MM.1S (cell line): ENCODE measurements around the gene WDR4.
"Not testable (repeated sequence)": the region's sequence is repeated elsewhere in the genome, so short reads cannot be mapped to it uniquely, and the experiment has no call there.

ENCODE experiments used
- DNase-seq: peaks from one replicate; pipeline ENCODE4 v3.0.0-alpha.2; 2015
- H2AFZ ChIP-seq: fragments of 300-600 bp; sonication (generic); 2 replicates; pipeline ENCODE4 v1.6.0; 2016; ENCODE audit warnings: antibody characterized with exemption, low read length
- H3F3A ChIP-seq: fragments of 300-600 bp; sonication (generic); 2 replicates; pipeline ENCODE4 v1.6.1; 2016; ENCODE audit warnings: mild to moderate bottlenecking, antibody characterized with exemption, low read length, moderate library complexity, mixed read lengths; ENCODE audit not compliant: insufficient read depth
- H3K27ac ChIP-seq: fragments of 300-600 bp; sonication (generic); 2 replicates; pipeline ENCODE4 v1.5.1; 2016; ENCODE audit warnings: mild to moderate bottlenecking, low read length
- H3K27me3 ChIP-seq: fragments of 300-600 bp; sonication (generic); replicated peaks from 2 replicates; pipeline ENCODE4 v1.6.0; 2016; ENCODE audit warnings: low read length; ENCODE audit not compliant: insufficient read depth
- H3K36me3 ChIP-seq: fragments of 300-600 bp; sonication (generic); replicated peaks from 2 replicates; pipeline ENCODE4 v1.6.1; 2016; ENCODE audit warnings: mild to moderate bottlenecking, low read length, mixed read lengths; ENCODE audit not compliant: insufficient read depth
- H3K4me1 ChIP-seq: fragments of 300-600 bp; sonication (generic); 2 replicates; pipeline ENCODE4 v1.6.1; 2016; ENCODE audit warnings: low read length, mixed read lengths
- H3K4me2 ChIP-seq: fragments of 300-600 bp; sonication (generic); 2 replicates; pipeline ENCODE4 v1.6.0; 2016; ENCODE audit warnings: low read depth, low read length
- H3K4me3 ChIP-seq: fragments of 300-600 bp; sonication (generic); 2 replicates; pipeline ENCODE4 v1.5.1; 2016; ENCODE audit warnings: low read length, mixed read lengths
- H3K79me2 ChIP-seq: fragments of 300-600 bp; sonication (generic); 2 replicates; pipeline ENCODE4 v1.6.1; 2016; ENCODE audit warnings: mixed run types, low read length, mixed read lengths
- H3K9ac ChIP-seq: fragments of 300-600 bp; sonication (generic); 2 replicates; pipeline ENCODE4 v1.6.1; 2016; ENCODE audit warnings: low read length, mixed read lengths
- H3K9me2 ChIP-seq: fragments of 300-600 bp; sonication (generic); replicated peaks from 2 replicates; pipeline ENCODE4 v1.6.1; 2016; ENCODE audit warnings: mild to moderate bottlenecking, low read length, mixed read lengths; ENCODE audit not compliant: insufficient read depth
- H3K9me3 ChIP-seq: fragments of 300-600 bp; sonication (generic); replicated peaks from 2 replicates; pipeline ENCODE4 v1.6.1; 2016; ENCODE audit warnings: mild to moderate bottlenecking, low read length, mixed read lengths; ENCODE audit not compliant: insufficient read depth
- H4K20me1 ChIP-seq: fragments of 300-600 bp; sonication (generic); 2 replicates; pipeline ENCODE4 v1.6.1; 2016; ENCODE audit warnings: mild to moderate bottlenecking, low read length, moderate library complexity, mixed read lengths; ENCODE audit not compliant: insufficient read depth
- EZH2 ChIP-seq: fragments of 300-600 bp; sonication (generic); optimal IDR thresholded peaks from 2 replicates; pipeline ENCODE3; 2017; ENCODE audit warnings: low read depth, mild to moderate bottlenecking, antibody characterized with exemption, low read length, mixed read lengths
- EZH2phosphoT487 ChIP-seq: fragments of 300-600 bp; sonication (generic); IDR thresholded peaks from 2 replicates; pipeline ENCODE4 v1.6.1; 2018; ENCODE audit warnings: antibody characterized with exemption, low read length
- TF ChIP-seq, protein P1 (sequence below): fragments of 300-600 bp; sonication (generic); IDR thresholded peaks from 2 replicates; pipeline ENCODE4 v1.5.1; 2016; ENCODE audit warnings: antibody characterized with exemption, low read length, mixed read lengths

WDR4 gene

DNA sequence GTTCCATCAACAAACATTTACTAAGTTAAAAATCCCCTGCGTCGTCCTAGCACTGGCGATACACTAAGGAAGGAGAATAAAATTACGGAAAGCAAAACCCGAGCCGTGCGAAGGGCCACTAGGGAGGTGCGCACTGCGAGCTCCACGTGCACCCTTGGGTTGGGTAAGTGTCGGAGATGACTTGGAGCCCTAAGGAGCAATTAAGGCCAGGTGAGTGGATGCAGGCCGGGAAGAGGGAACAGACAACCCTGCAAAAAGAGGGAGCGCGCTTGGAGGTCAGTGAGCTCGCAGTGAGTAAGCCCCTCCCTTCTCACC lies 704 bp downstream of the WDR4 start:
- no peaks in the 10 kb centered on the region; the same call in 1 of the 2 replicates for H4K20me1 ChIP-seq
- peak overlapping the region; percentile 91 for H3K9ac ChIP-seq
- H3K79me2 ChIP-seq, result peaks cover 57% of the 10 kb centered on the region
- peak overlapping the region; percentile 67 for H3K4me2 ChIP-seq
- peaks cover 10% of the 10 kb centered on the region for H3F3A ChIP-seq
- H2AFZ ChIP-seq, result peak overlapping the region; percentile 52
- TF ChIP-seq, protein P1, sequence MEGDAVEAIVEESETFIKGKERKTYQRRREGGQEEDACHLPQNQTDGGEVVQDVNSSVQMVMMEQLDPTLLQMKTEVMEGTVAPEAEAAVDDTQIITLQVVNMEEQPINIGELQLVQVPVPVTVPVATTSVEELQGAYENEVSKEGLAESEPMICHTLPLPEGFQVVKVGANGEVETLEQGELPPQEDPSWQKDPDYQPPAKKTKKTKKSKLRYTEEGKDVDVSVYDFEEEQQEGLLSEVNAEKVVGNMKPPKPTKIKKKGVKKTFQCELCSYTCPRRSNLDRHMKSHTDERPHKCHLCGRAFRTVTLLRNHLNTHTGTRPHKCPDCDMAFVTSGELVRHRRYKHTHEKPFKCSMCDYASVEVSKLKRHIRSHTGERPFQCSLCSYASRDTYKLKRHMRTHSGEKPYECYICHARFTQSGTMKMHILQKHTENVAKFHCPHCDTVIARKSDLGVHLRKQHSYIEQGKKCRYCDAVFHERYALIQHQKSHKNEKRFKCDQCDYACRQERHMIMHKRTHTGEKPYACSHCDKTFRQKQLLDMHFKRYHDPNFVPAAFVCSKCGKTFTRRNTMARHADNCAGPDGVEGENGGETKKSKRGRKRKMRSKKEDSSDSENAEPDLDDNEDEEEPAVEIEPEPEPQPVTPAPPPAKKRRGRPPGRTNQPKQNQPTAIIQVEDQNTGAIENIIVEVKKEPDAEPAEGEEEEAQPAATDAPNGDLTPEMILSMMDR, result no peak
- no peak for TF ChIP-seq EZH2
- TF ChIP-seq EZH2phosphoT487, result no peak
- no peak for DNase-seq
- no peaks in the 10 kb centered on the region for H3K27me3 ChIP-seq
- H3K36me3 ChIP-seq, result 0 out of 2 replicates have a peak, but pooled peaks cover 10% of the 10 kb centered on the region
- no peaks in the 10 kb centered on the region for H3K9me2 ChIP-seq
- H3K4me3 ChIP-seq, result peak overlapping the region; percentile 84
- no peaks in the 10 kb centered on the region for H3K9me3 ChIP-seq
- H3K27ac ChIP-seq, result peak overlapping the region; percentile 87
- peaks cover 6% of the 10 kb centered on the region for H3K4me1 ChIP-seq

DNA sequence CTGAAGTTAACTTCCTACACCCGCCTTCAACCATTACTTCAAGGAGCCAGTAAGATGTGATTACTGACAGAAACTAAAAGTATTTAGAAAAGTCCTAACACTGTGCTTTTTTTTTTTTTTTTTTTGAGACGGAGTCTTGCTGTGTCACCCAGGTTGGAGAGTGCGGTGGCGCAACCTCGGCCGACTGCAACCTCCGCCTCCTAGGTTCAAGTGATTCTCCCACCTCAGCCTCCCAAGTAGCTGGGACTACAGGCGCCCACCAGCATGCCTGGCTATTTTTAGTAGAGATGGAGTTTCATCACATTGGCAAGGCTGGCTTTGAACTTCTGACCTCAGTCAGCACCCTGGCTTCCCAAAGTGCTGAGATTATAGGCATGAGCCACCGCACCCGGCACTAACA lies 3.5 kb downstream of the WDR4 start:
- not testable (repeated sequence) for H3K4me3 ChIP-seq, H3K27me3 ChIP-seq, H4K20me1 ChIP-seq, H3K27ac ChIP-seq, H2AFZ ChIP-seq, H3K4me2 ChIP-seq, H3K9me2 ChIP-seq, H3K9me3 ChIP-seq, DNase-seq, H3K9ac ChIP-seq, H3K4me1 ChIP-seq, H3F3A ChIP-seq
- peaks cover 86% of the 10 kb centered on the region for H3K79me2 ChIP-seq
- peaks cover 30% of the 10 kb centered on the region for H3K36me3 ChIP-seq

DNA sequence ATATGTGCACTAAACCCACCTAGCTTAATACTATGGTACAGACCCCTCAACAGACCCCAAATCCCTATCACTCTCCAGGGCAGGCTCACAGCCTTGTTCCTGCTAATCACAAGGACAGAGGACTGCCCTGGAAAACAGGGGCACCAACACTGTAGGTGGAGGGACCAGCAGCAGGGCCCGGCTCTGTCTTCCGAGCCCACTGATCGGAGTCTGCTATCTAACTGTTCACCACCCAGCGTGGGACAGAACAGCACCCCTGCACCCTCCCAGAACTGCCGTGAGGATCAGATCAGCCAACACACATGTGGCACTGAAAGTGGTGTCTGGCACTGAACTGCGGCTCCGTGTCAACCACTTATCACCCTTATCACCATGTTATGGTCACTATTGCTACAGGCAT lies 6.2 kb downstream of the WDR4 start:
- Histone ChIP-seq H3F3A (no peaks in the 10 kb centered on the region), H3K36me3 (peaks cover 43% of the 10 kb centered on the region), H4K20me1 (peaks cover 15% of the 10 kb centered on the region; the same call in 1 of the 2 replicates)

DNA sequence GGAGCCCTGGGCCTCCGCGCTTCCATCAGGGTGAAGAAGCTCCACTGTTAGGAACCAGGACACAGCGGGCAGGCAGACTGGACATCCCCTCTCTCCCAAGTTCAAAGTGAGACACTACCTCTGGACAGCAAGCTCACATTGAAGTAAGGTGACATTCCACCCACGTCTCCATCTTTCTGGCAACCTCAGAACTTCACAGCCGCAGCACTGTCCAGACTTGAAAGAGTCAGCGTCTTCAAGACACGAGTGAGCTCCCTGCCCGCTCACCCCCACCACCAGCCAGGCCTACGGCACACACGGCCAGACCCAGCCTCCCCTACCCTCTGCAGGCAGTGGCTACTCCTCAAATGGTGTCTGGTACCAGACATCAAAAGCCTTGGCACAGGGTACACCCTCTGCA lies 11.1 kb downstream of the WDR4 start:
- no peak overlapping the region for H3K27ac ChIP-seq
- H2AFZ ChIP-seq, result no peak overlapping the region
- peaks cover 48% of the 10 kb centered on the region for H3K36me3 ChIP-seq
- DNase-seq, result no peak
- no peak overlapping the region for H3K4me2 ChIP-seq
- peaks cover 97% of the 10 kb centered on the region for H3K79me2 ChIP-seq
- no peaks in the 10 kb centered on the region for H3K9me3 ChIP-seq
- no peaks in the 10 kb centered on the region for H3K27me3 ChIP-seq
- H4K20me1 ChIP-seq, result peaks cover 53% of the 10 kb centered on the region
- H3K4me3 ChIP-seq, result no peak overlapping the region
- TF ChIP-seq EZH2, result no peak
- TF ChIP-seq, protein P1, result no peak
- no peak for TF ChIP-seq EZH2phosphoT487
- H3F3A ChIP-seq, result no peaks in the 10 kb centered on the region
- no peaks in the 10 kb centered on the region for H3K9me2 ChIP-seq
- H3K9ac ChIP-seq, result no peak overlapping the region
- no peaks in the 10 kb centered on the region for H3K4me1 ChIP-seq

More for the DNA sequence above, 6.2 kb downstream of the WDR4 start:
- H3K4me3 ChIP-seq, result no peak overlapping the region
- H2AFZ ChIP-seq, result no peak overlapping the region
- TF ChIP-seq EZH2phosphoT487, result no peak
- no peak for TF ChIP-seq EZH2
- H3K27ac ChIP-seq, result no peak overlapping the region
- H3K4me1 ChIP-seq, result no peaks in the 10 kb centered on the region
- no peak overlapping the region for H3K4me2 ChIP-seq
- no peak overlapping the region for H3K9ac ChIP-seq
- no peaks in the 10 kb centered on the region for H3K27me3 ChIP-seq
- no peak for DNase-seq
- H3K79me2 ChIP-seq, result peaks cover 91% of the 10 kb centered on the region
- H3K9me2 ChIP-seq, result no peaks in the 10 kb centered on the region
- no peaks in the 10 kb centered on the region for H3K9me3 ChIP-seq
